ENCODE measurements around the gene HERPUD2.

GRCh38 chr7:35736725-35737124 is 41.8 kb upstream of the HERPUD2 start:
- TF ChIP-seq CTCF (conservative IDR thresholded peaks at IDR 0.05; ENCODE audit: low read depth, low read length) (no peak), RFX5 (IDR thresholded peaks at IDR 0.05; ENCODE audit: low read depth, low read length) (no peak), MAFK (IDR thresholded peaks at IDR 0.05; ENCODE audit: low read depth, low read length) (no peak), POLR2A (IDR thresholded peaks at IDR 0.05; ENCODE audit: low read depth, low read length) (no peak), BHLHE40 (IDR thresholded peaks at IDR 0.05; ENCODE audit: low read depth, low read length) (no peak), ELK1 (IDR thresholded peaks at IDR 0.05; ENCODE audit: borderline replicate concordance, low read depth, low read length) (no peak)
